HG02642 (cell line): Measurements from ENCODE around the gene MLXIPL.
"Not testable (repeated sequence)": the region's sequence is repeated elsewhere in the genome, so short reads cannot be mapped to it uniquely, and the experiment has no call there.

Experiments
- ATAC-seq: cut with Tn5 transposase; IDR thresholded peaks from one replicate; pipeline ENCODE4 v1.9.1; 2021; ENCODE audit warnings: mild to moderate bottlenecking; ENCODE audit not compliant: unreplicated experiment, poor library complexity

MLXIPL gene

GRCh38 chr7:73586911-73587310, 37.4 kb downstream of the MLXIPL start:
- ATAC-seq = no peak

GRCh38 chr7:73585196-73585595, 39.1 kb downstream of the MLXIPL start:
- ATAC-seq = no peak

GRCh38 chr7:73582664-73583202, 41.6 kb downstream of the MLXIPL start:
- no peak for ATAC-seq

- not testable (repeated sequence) for ATAC-seq
Observed at GRCh38 chr7:73581006-73581405, 43.3 kb downstream of the MLXIPL start.

GRCh38 chr7:73578342-73579128, 45.8 kb downstream of the MLXIPL start, which contains the start of gene TBL2:
TSS of gene TBL2 (minus strand) at chr7:73578579. CDS start at chr7:73578549, 30 bp downstream.
- ATAC-seq = peak; percentile 89

GRCh38 chr7:73577627-73578341, 46.5 kb downstream of the MLXIPL start:
- ATAC-seq = peak; percentile 21

GRCh38 chr7:73573791-73574190, 50.5 kb downstream of the MLXIPL start:
- no peak for ATAC-seq

- ATAC-seq = no peak
Observed at GRCh38 chr7:73573276-73573675, 51.0 kb downstream of the MLXIPL start.

- ATAC-seq = no peak
Observed at GRCh38 chr7:73572767-73573186, 51.5 kb downstream of the MLXIPL start.

GRCh38 chr7:73570977-73571376, 53.3 kb downstream of the MLXIPL start:
- no peak for ATAC-seq

GRCh38 chr7:73570521-73570920, 53.8 kb downstream of the MLXIPL start:
- ATAC-seq = no peak

GRCh38 chr7:73569042-73569608, 55.2 kb downstream of the MLXIPL start:
- ATAC-seq = no peak

- no peak for ATAC-seq
Observed at GRCh38 chr7:73567846-73568685, 56.3 kb downstream of the MLXIPL start.

GRCh38 chr7:73567140-73567539, 57.2 kb downstream of the MLXIPL start:
- no peak for ATAC-seq

- ATAC-seq = not testable (repeated sequence)
Observed at GRCh38 chr7:73566431-73566830, 57.9 kb downstream of the MLXIPL start.

GRCh38 chr7:73565675-73566340, 58.5 kb downstream of the MLXIPL start:
- no peak for ATAC-seq

GRCh38 chr7:73560109-73560835, 64.0 kb downstream of the MLXIPL start:
- ATAC-seq = no peak

- ATAC-seq = peak; percentile 61
Observed at GRCh38 chr7:73557397-73558257, 66.7 kb downstream of the MLXIPL start, which contains the start of gene BCL7B. TSS of gene BCL7B (minus strand) at chr7:73557690. CDS start at chr7:73557578, 112 bp downstream.
